ENCODE measurements around the gene ARPC2. TPM values are rescaled to one million over a fixed set of nuclear protein-coding genes. Genes with fewer than 3 reads are reported as not detected.

Gene ARPC2
- total RNA-seq, 1 experiment from 2014 or later: 247 TPM

GRCh38 chr2:218216336-218216673 lies 684 bp upstream of the ARPC2 start:
- DNase-seq (ENCODE audit: extremely low read depth, low read depth): no peak

- DNase-seq (ENCODE audit: extremely low read depth, low read depth): no peak
Observed at GRCh38 chr2:218217360-218218267, 625 bp downstream of the ARPC2 start.

- DNase-seq (ENCODE audit: extremely low read depth, low read depth): no peak
Observed at GRCh38 chr2:218218268-218219185, 1.5 kb downstream of the ARPC2 start.

- no peak for DNase-seq (ENCODE audit: extremely low read depth, low read depth)
Observed at GRCh38 chr2:218219934-218220333, 2.9 kb downstream of the ARPC2 start.

- no peak for DNase-seq (ENCODE audit: extremely low read depth, low read depth)
Observed at GRCh38 chr2:218221000-218221399, 4.0 kb downstream of the ARPC2 start.

GRCh38 chr2:218223046-218223445 lies 6.1 kb downstream of the ARPC2 start:
- no peak for DNase-seq (ENCODE audit: extremely low read depth, low read depth)

- DNase-seq (ENCODE audit: extremely low read depth, low read depth): no peak
Observed at GRCh38 chr2:218224186-218224585, 7.2 kb downstream of the ARPC2 start.

- no peak for DNase-seq (ENCODE audit: extremely low read depth, low read depth)
Observed at GRCh38 chr2:218226903-218227302, 9.9 kb downstream of the ARPC2 start.

- no peak for DNase-seq (ENCODE audit: extremely low read depth, low read depth)
Observed at GRCh38 chr2:218228366-218229090, 11.5 kb downstream of the ARPC2 start.

- DNase-seq (ENCODE audit: extremely low read depth, low read depth): no peak
Observed at GRCh38 chr2:218229239-218229638, 12.2 kb downstream of the ARPC2 start.

GRCh38 chr2:218229851-218230250 lies 12.9 kb downstream of the ARPC2 start:
- DNase-seq (ENCODE audit: extremely low read depth, low read depth): no peak

- no peak for DNase-seq (ENCODE audit: extremely low read depth, low read depth)
Observed at GRCh38 chr2:218230882-218231281, 13.9 kb downstream of the ARPC2 start.

- DNase-seq (ENCODE audit: extremely low read depth, low read depth): no peak
Observed at GRCh38 chr2:218233543-218233942, 16.6 kb downstream of the ARPC2 start.

GRCh38 chr2:218234521-218234920 lies 17.5 kb downstream of the ARPC2 start:
- no peak for DNase-seq (ENCODE audit: extremely low read depth, low read depth)

- no peak for DNase-seq (ENCODE audit: extremely low read depth, low read depth)
Observed at GRCh38 chr2:218235017-218235416, 18.0 kb downstream of the ARPC2 start.

GRCh38 chr2:218236829-218237228 lies 19.8 kb downstream of the ARPC2 start:
- DNase-seq (ENCODE audit: extremely low read depth, low read depth): no peak

- no peak for DNase-seq (ENCODE audit: extremely low read depth, low read depth)
Observed at GRCh38 chr2:218238887-218239286, 21.9 kb downstream of the ARPC2 start.

GRCh38 chr2:218244204-218244603 lies 27.2 kb downstream of the ARPC2 start:
- DNase-seq (ENCODE audit: extremely low read depth, low read depth): no peak

- DNase-seq (ENCODE audit: extremely low read depth, low read depth): no peak
Observed at GRCh38 chr2:218244665-218245064, 27.7 kb downstream of the ARPC2 start.

- DNase-seq (ENCODE audit: extremely low read depth, low read depth): no peak
Observed at GRCh38 chr2:218245214-218245613, 28.2 kb downstream of the ARPC2 start.

GRCh38 chr2:218249691-218250090 lies 32.7 kb downstream of the ARPC2 start:
- DNase-seq (ENCODE audit: extremely low read depth, low read depth): no peak
